Keratinocyte (primary cell): ENCODE measurements around the gene PLEKHF1. TPM values are rescaled to one million over a fixed set of nuclear protein-coding genes. Genes with fewer than 3 reads are reported as not detected.

Source experiments
- DNase-seq: peaks from one replicate; pipeline ENCODE4 v3.0.0-alpha.2; 2011; ENCODE audit warnings: low read depth, missing footprints, low spot score
- FAIRE-seq: peaks from 2 replicates; lab custom pipeline; 2011; peaks lifted over from hg19 to GRCh38; lab: Jason Lieb, UNC
- H2AFZ ChIP-seq: 2 replicates; pipeline ENCODE4 v1.6.0; 2012; ENCODE audit warnings: low read length, control low read depth, inconsistent platforms; ENCODE audit not compliant: control insufficient read depth
- H3K27ac ChIP-seq: 2 replicates; pipeline ENCODE4 v1.5.1; 2011; ENCODE audit warnings: low read length; ENCODE audit not compliant: control insufficient read depth, insufficient read depth
- H3K27me3 ChIP-seq: 3 replicates; pipeline ENCODE4 v1.6.0; 2011; ENCODE audit warnings: low read length; ENCODE audit not compliant: control insufficient read depth, insufficient read depth; ENCODE audit errors: extremely low read depth
- H3K36me3 ChIP-seq, 2 experiments: 2 replicates in 1 of 2; 3 replicates in 1 of 2; pipeline ENCODE4 v1.5.1; 2011; ENCODE audit warnings: low read length in 2 of 2, mild to moderate bottlenecking in 1 of 2; ENCODE audit not compliant: control insufficient read depth in 2 of 2, insufficient read depth in 2 of 2; ENCODE audit errors: extremely low read depth in 1 of 2
- H3K4me1 ChIP-seq: 3 replicates; pipeline ENCODE4 v1.5.1; 2011; ENCODE audit warnings: low read length; ENCODE audit not compliant: control insufficient read depth, insufficient read depth; ENCODE audit errors: extremely low read depth
- H3K4me2 ChIP-seq: 3 replicates; pipeline ENCODE4 v1.6.0; 2011; ENCODE audit warnings: low read depth, low read length; ENCODE audit not compliant: control insufficient read depth, insufficient read depth; ENCODE audit errors: extremely low read depth
- H3K4me3 ChIP-seq, 3 experiments: fragments of 200-600 bp in 1 of 3; sonication (generic) in 1 of 3; 2 replicates in 2 of 3; 3 replicates in 1 of 3; pipeline ENCODE4 v1.5.1; 2011 to 2016; ENCODE audit warnings: low read length in 3 of 3, mild to moderate bottlenecking in 3 of 3, control low read depth in 2 of 3, inconsistent platforms in 1 of 3, low read depth in 1 of 3, mixed read lengths in 1 of 3, mixed run types in 1 of 3, moderate library complexity in 1 of 3; ENCODE audit not compliant: control insufficient read depth in 2 of 3, insufficient read depth in 2 of 3; ENCODE audit errors: extremely low read depth in 1 of 3
- H3K79me2 ChIP-seq: 2 replicates; pipeline ENCODE4 v1.6.0; 2012; ENCODE audit warnings: low read length; ENCODE audit not compliant: control insufficient read depth, insufficient read depth
- H3K9ac ChIP-seq: 3 replicates; pipeline ENCODE4 v1.6.0; 2011; ENCODE audit warnings: low read length; ENCODE audit not compliant: control insufficient read depth, insufficient read depth; ENCODE audit errors: extremely low read depth
- H3K9me1 ChIP-seq: 3 replicates; pipeline ENCODE4 v1.6.0; 2011; ENCODE audit warnings: low read length; ENCODE audit not compliant: control insufficient read depth, insufficient read depth; ENCODE audit errors: extremely low read depth
- H3K9me3 ChIP-seq: 2 replicates; pipeline ENCODE4 v1.5.1; 2012; ENCODE audit warnings: low read depth, low read length; ENCODE audit not compliant: control insufficient read depth
- H4K20me1 ChIP-seq: 3 replicates; pipeline ENCODE4 v1.6.0; 2011; ENCODE audit warnings: low read length; ENCODE audit not compliant: control insufficient read depth, insufficient read depth; ENCODE audit errors: extremely low read depth
- CTCF ChIP-seq, 3 experiments: IDR thresholded peaks in 1 of 3; conservative IDR thresholded peaks in 1 of 3; optimal IDR thresholded peaks in 1 of 3; 2 replicates in 2 of 3; 3 replicates in 1 of 3; pipeline versions ENCODE3 to v1.5.1; 2011; ENCODE audit warnings: low read length in 3 of 3, mild to moderate bottlenecking in 3 of 3, moderate library complexity in 2 of 3, control low read depth in 1 of 3, inconsistent platforms in 1 of 3; ENCODE audit not compliant: insufficient read depth in 2 of 3; ENCODE audit errors: extremely low read depth in 1 of 3
- EZH2 ChIP-seq: IDR thresholded peaks from one replicate; pipeline ENCODE4 v1.6.1; 2012; ENCODE audit warnings: inconsistent platforms, mild to moderate bottlenecking, low read length, moderate library complexity
- dilution Hi-C: fragments of 300-500 bp; cut with MboI; formaldehyde crosslinking; loops from one replicate; pipeline ENCODE4 v1.7.0; 2020; ENCODE audit warnings: low sequenced_read_pairs; ENCODE audit not compliant: extremely low pct_ligation_motif_present
- polyA plus RNA-seq, 5 experiments: library from polyadenylated mRNA; depleted of rRNA in 3 of 5; stranded (reverse) in 3 of 5; stranded (forward) in 1 of 5; unstranded in 1 of 5; fragments of >200 nt; gene quantifications; 1 replicate in 1 of 5; 2 replicates in 3 of 5; 3 replicates in 1 of 5; pipeline versions ENCODE4 v1.2.1 to v1.2.3, GENCODE V29; 2011 to 2012; ENCODE audit warnings: missing spikeins in 2 of 5, low read depth in 1 of 5, low replicate concordance in 1 of 5

Gene PLEKHF1
- polyA plus RNA-seq, 1 donor (not counting 4 experiments of a cell fraction or from before 2014, with no cell fraction given): 9.4 TPM

DNA sequence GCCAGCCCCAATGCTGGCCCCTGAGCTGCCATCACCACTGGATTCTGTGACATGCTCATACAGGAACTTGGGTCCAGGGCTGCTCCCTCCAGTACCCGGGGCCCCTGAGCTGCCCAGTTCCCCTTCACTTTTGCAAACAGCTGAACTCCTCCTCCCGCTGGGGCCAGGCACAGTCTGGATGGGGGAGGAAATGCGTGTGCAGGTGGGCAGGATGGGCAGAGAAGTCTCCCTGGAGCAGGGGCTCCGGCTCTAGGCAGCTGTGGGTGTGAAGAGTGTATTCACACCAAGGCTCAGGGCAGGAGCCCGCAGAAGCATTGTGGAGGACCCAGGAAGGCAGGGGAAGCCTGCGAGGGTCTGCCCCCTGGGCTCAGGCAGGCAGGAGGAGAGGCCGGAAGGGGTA is 46.8 kb upstream of the PLEKHF1 start:
- peaks cover 3% of the 10 kb centered on the region for H3K27me3 ChIP-seq
- no peaks in the 10 kb centered on the region for H3K79me2 ChIP-seq
- no peak overlapping the region for H3K4me3 ChIP-seq
- H2AFZ ChIP-seq: no peak overlapping the region
- TF ChIP-seq EZH2: no peak
- TF ChIP-seq CTCF (optimal IDR thresholded peaks at IDR 0.05 in 1 of 3, IDR thresholded peaks at IDR 0.05 in 1 of 3, conservative IDR thresholded peaks at IDR 0.05 in 1 of 3; ENCODE audit: extremely low read depth in 1 of 3, insufficient read depth in 2 of 3, low read length in 3 of 3): no peak
- FAIRE-seq: no peak
- H3K4me2 ChIP-seq: no peak overlapping the region
- H3K4me1 ChIP-seq: no peaks in the 10 kb centered on the region
- H3K36me3 ChIP-seq: peaks cover 5 to 12% of the 10 kb centered on the region in 2 experiments
- H3K9ac ChIP-seq: no peak overlapping the region
- H3K9me3 ChIP-seq: no peaks in the 10 kb centered on the region
- H3K27ac ChIP-seq: no peak overlapping the region
- no peak for DNase-seq
- H3K9me1 ChIP-seq: no peaks in the 10 kb centered on the region
- H4K20me1 ChIP-seq: no peaks in the 10 kb centered on the region
- dilution Hi-C loops: no loop called here

- no peaks in the 10 kb centered on the region for H4K20me1 ChIP-seq
- peaks cover under 1% of the 10 kb centered on the region for H3K4me1 ChIP-seq
- no peak overlapping the region for H2AFZ ChIP-seq
- no peak overlapping the region for H3K9ac ChIP-seq
- no peaks in the 10 kb centered on the region for H3K9me1 ChIP-seq
- H3K4me2 ChIP-seq: no peak overlapping the region
- no peak for FAIRE-seq
- H3K36me3 ChIP-seq: peaks cover 5 to 8% of the 10 kb centered on the region in 2 experiments
- TF ChIP-seq EZH2: no peak
- no peak for TF ChIP-seq CTCF (optimal IDR thresholded peaks at IDR 0.05 in 1 of 3, IDR thresholded peaks at IDR 0.05 in 1 of 3, conservative IDR thresholded peaks at IDR 0.05 in 1 of 3; ENCODE audit: extremely low read depth in 1 of 3, insufficient read depth in 2 of 3, low read length in 3 of 3)
- dilution Hi-C loops: no loop called here
- H3K4me3 ChIP-seq: no peak overlapping the region
- no peaks in the 10 kb centered on the region for H3K9me3 ChIP-seq
- DNase-seq: no peak
- peaks cover 3% of the 10 kb centered on the region for H3K27me3 ChIP-seq
- no peaks in the 10 kb centered on the region for H3K79me2 ChIP-seq
- no peak overlapping the region for H3K27ac ChIP-seq
These were observed 46.4 kb upstream of the PLEKHF1 start for GRCh38 chr19:29618871-29619270.
